ENCODE results near the gene PAX6.
"Not testable (repeated sequence)": the region's sequence is repeated elsewhere in the genome, so short reads cannot be mapped to it uniquely, and the experiment has no call there.

PAX6 gene

DNA sequence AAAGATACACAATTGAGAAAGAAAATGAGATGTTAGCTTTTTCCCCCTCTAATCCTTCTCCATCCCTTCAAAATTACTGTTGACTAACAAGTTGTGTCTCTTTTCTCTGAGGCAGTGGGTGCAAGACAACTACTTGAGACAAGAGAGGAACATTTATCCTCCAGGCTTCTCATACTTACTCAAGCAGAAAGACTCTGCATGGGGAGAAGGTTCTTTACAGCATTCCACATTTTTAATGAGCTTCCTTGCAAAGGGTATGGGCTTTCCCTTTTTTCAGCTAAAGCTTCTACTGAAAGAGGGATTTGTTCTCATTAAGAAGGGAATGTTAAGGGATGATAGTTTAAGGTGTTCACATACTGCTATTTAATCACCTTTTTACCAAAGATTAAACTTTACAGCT lies 47.8 kb downstream of the PAX6 start:
- DNase-seq: no peak

DNA sequence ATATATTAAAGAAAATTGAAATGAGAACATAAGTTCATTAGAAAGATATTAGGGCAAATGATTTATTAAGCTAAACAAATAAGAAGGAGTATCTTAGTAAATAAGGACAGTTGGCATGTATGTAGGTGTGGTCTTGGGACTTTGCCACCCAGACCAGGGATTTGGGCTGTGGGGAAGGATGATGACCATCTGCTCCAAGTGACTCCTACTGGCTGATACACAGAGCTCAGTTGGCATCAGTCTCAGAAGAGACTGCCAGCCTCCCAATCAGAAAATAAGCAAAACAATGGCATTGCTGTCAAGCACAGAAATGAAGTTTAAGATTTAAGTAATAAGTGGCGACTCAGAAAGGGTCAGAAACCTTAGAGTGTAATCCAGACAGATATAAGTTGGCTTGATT lies 49.5 kb downstream of the PAX6 start:
- DNase-seq: no peak

DNA sequence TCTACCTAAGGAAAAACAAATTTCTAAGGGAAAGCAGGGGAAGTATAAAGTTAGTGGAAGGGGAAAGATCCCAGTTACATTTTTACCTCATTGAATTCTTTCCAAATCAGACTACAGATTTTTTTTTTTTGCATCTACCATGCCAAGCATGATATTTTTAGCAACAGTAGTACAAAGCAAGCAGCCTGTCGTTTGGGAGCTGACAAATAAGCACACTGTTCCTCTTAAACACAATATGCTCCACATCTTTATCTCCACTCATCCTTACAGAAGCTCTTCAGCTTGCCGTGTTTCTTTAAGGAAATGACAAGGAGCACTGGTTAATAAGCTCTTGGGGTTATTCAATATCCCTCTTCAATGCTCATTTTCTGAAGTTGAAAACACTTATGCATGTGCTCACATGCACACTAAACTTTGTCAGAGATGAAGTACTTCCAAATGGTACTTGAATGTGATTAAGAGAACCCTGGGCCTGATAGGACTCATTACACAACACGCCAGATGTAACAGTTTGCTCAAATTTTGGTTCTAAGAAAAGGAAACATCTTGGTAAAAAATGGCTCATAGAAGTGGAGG lies 53.8 kb downstream of the PAX6 start:
- no peak for DNase-seq

DNA sequence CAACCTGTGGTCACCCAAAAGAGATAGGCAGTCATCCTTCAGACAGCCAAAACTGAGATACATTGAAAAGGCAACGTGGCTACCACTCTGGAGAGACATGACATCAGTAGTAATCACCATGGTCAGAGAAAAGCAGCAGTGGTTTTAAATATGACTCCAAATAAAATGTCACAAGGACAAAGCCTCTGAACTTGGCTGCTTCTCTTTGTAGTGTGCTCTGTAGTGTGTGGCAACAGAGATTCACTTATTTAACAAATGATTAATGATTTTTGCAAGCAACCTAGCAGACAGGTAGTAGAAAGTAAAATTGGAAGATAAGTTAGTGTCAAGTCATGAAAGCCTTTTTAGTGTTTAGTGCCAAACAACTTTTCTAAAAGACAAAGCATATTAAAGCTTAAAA lies 63.5 kb downstream of the PAX6 start:
- no peak for DNase-seq

DNA sequence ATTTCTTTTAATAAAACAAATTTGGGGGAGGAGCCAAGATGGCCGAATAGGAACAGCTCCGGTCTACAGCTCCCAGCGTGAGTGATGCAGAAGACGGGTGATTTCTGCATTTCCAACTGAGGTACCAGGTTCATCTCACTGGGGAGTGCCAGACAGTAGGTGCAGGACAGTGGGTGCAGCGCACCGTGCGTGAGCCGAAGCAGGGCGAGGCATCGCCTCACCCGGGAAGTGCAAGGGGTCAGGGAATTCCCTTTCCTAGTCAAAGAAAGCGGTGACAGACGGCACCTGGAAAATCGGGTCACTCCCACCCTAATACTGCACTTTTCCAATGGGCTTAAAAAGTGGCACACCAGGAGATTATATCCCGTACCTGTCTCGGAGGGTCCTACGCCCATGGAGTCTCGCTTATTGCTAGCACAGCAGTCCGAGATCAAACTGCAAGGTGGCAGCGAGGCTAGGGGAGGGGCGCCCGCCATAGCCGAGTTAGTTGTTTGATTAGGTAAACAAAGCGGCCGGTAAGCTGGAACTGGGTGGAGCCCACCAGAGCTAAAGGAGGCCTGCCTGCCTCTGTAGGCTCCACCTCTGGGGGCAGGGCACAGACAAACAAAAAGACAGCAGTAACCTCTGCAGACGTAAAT lies 70.3 kb downstream of the PAX6 start:
- DNase-seq: not testable (repeated sequence)

DNA sequence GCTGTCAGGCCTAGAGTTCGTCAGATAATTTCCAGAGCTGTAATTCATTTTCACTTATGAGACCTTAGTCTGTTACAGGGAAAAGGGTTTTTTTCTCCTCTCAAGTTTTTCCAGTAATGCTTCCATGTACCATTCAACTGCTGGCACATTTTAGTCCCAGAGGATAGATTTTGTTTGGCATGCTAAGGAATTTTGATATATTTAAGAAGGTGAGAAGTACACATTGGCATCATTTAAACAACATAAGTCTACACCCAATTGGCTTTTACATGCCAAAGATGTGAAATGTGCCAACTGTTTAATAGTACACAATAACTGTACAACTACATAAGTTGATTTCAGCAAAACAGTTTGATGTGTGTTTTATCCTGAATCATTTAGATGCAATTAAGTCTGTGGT lies 71.0 kb downstream of the PAX6 start:
- DNase-seq: no peak
